Measurements from ENCODE around the gene NNT. TPM values are rescaled to one million over a fixed set of nuclear protein-coding genes. Genes with fewer than 3 reads are reported as not detected.

Gene NNT
- total RNA-seq, 3 donors from 2014 or later (not counting 1 experiment from before 2014, with no cell fraction given), result 57.0 to 66.1 (median 64.6) TPM

DNA sequence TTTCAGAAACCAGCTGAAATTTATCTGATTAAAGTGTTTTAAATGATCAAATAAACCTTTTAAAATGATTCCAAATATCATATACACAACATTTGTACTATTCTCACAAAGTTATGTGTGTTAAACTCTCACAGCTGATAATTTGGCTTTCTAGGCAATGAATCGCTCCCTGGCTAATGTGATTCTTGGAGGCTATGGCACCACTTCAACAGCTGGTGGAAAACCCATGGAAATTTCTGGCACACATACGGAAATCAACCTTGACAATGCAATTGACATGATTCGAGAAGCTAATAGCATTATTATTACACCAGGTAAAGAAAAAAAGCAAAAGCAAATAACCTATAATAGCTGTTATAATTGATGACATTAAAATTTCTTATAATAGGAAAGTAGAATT, 72.4 kb downstream of the NNT start:
- Histone ChIP-seq H3K4me3 (ENCODE audit: low read length) (no peak overlapping the region), H3K4me1 (ENCODE audit: control insufficient read depth, insufficient read depth, low read length) (no peaks in the 10 kb centered on the region), H3K27ac (ENCODE audit: low read length) (no peak overlapping the region), H3K27me3 (ENCODE audit: control insufficient read depth, insufficient read depth, low read length) (no peaks in the 10 kb centered on the region), H3K36me3 (ENCODE audit: control insufficient read depth, insufficient read depth, low read length) (peaks cover 6% of the 10 kb centered on the region), H3K9me3 (ENCODE audit: control insufficient read depth, insufficient read depth, low read length) (no peaks in the 10 kb centered on the region)
- H3K4me3 Mint-ChIP-seq, result no peak overlapping the region
- H3K4me1 Mint-ChIP-seq, result peaks cover 9 to 14% of the 10 kb centered on the region in 2 donors
- H3K9me3 Mint-ChIP-seq, result no peaks in the 10 kb centered on the region
- no peaks in the 10 kb centered on the region for H3K36me3 Mint-ChIP-seq
- H3K27ac Mint-ChIP-seq, result no peak overlapping the region
- no peak for DNase-seq
- no peak for ATAC-seq
- H3K27me3 Mint-ChIP-seq (ENCODE audit: low read depth in 2 of 2), result no peaks in the 10 kb centered on the region
- intact Hi-C loops (cut with micrococcal nuclease), result no loop called here
- 100% methylated on average over 1 of the region's 3 CpGs for WGBS (ENCODE audit: insufficient coverage)
- TF ChIP-seq, protein P1, sequence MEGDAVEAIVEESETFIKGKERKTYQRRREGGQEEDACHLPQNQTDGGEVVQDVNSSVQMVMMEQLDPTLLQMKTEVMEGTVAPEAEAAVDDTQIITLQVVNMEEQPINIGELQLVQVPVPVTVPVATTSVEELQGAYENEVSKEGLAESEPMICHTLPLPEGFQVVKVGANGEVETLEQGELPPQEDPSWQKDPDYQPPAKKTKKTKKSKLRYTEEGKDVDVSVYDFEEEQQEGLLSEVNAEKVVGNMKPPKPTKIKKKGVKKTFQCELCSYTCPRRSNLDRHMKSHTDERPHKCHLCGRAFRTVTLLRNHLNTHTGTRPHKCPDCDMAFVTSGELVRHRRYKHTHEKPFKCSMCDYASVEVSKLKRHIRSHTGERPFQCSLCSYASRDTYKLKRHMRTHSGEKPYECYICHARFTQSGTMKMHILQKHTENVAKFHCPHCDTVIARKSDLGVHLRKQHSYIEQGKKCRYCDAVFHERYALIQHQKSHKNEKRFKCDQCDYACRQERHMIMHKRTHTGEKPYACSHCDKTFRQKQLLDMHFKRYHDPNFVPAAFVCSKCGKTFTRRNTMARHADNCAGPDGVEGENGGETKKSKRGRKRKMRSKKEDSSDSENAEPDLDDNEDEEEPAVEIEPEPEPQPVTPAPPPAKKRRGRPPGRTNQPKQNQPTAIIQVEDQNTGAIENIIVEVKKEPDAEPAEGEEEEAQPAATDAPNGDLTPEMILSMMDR (IDR thresholded peaks at IDR 0.05), result no peak

DNA sequence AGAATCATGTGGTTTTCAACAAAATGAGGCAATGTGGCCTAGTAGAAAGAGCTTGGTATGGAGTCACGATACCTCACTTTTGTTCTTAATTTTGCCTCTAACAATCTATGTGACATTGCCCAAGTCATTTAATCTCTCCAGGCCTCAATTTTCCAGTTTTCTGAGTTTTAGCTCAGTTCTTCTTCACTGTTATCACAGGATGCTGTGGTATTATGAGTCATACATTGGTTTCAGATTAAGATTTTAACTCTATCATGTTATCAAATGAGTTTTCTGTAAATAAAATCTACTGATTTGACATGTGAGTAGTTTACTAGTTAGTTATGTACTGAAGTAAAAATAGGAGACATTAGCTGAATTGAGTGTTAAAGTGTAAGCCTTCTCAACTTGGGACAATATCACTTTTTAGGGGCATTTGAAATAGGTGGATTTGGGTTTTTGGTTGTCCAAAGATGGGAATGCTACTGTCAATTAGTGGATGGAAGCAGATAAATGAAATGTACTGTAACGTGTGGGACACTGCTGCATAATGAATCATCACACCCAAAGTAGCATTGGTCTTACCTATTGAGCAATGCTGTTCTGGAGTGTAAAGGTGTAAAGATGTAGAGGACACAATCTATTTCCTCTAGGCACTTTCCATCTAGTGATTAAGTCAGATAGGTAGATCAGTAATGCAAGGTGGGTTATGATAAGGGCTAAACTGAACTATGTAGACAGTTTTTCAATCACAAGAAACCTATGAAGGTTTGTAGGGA, 73.3 kb downstream of the NNT start:
- peak overlapping the region; percentile 29 for H3K4me3 Mint-ChIP-seq
- DNase-seq (no peak), ATAC-seq (peak in 2 of 3 donors; percentile 34 to 60)
- peaks cover 11% of the 10 kb centered on the region for H3K36me3 ChIP-seq (ENCODE audit: control insufficient read depth, insufficient read depth, low read length)
- H3K36me3 Mint-ChIP-seq, result no peaks in the 10 kb centered on the region
- TF ChIP-seq, protein P1 (IDR thresholded peaks at IDR 0.05), result no peak
- intact Hi-C loops (cut with micrococcal nuclease), result no loop called here
- 86% methylated on average over 2 of the region's 2 CpGs for WGBS (ENCODE audit: insufficient coverage)
- H3K27me3 Mint-ChIP-seq (ENCODE audit: low read depth in 2 of 2), result no peaks in the 10 kb centered on the region
- H3K9me3 ChIP-seq (ENCODE audit: control insufficient read depth, insufficient read depth, low read length), result no peaks in the 10 kb centered on the region
- no peaks in the 10 kb centered on the region for H3K4me1 ChIP-seq (ENCODE audit: control insufficient read depth, insufficient read depth, low read length)
- no peak overlapping the region for H3K27ac ChIP-seq (ENCODE audit: low read length)
- H3K27ac Mint-ChIP-seq, result no peak overlapping the region
- H3K4me1 Mint-ChIP-seq, result peaks cover 0 to 5% of the 10 kb centered on the region in 2 donors
- H3K27me3 ChIP-seq (ENCODE audit: control insufficient read depth, insufficient read depth, low read length), result no peaks in the 10 kb centered on the region
- H3K4me3 ChIP-seq (ENCODE audit: low read length), result no peak overlapping the region
- H3K9me3 Mint-ChIP-seq, result no peaks in the 10 kb centered on the region

DNA sequence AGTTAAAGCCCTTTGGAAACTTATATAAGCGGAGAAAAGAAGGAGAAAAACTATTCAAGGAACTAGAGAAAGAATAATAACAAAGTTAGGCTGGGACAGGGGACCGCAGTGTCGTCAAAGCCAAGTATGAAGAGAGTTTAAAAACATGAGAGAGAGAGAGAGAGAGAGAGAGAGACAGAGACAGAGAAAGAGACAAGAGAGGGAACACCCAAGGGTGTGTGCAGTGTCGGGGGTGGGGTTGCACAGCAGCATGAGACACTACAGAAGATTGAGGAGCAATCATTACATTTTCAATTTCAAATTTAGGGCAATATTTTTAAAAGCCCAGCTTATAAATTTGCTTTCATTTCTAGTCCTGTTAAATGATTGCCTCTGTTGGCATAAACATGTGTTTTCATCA, 74.3 kb downstream of the NNT start:
- no peaks in the 10 kb centered on the region for H3K36me3 Mint-ChIP-seq
- Histone ChIP-seq H3K4me1 (ENCODE audit: control insufficient read depth, insufficient read depth, low read length) (no peaks in the 10 kb centered on the region), H3K4me3 (ENCODE audit: low read length) (no peak overlapping the region), H3K27me3 (ENCODE audit: control insufficient read depth, insufficient read depth, low read length) (no peaks in the 10 kb centered on the region), H3K27ac (ENCODE audit: low read length) (no peak overlapping the region), H3K36me3 (ENCODE audit: control insufficient read depth, insufficient read depth, low read length) (peaks cover 15% of the 10 kb centered on the region), H3K9me3 (ENCODE audit: control insufficient read depth, insufficient read depth, low read length) (no peaks in the 10 kb centered on the region)
- H3K27me3 Mint-ChIP-seq (ENCODE audit: low read depth in 2 of 2), result no peaks in the 10 kb centered on the region
- intact Hi-C loops (cut with micrococcal nuclease), result no loop called here
- ATAC-seq, result no peak
- TF ChIP-seq, protein P1 (IDR thresholded peaks at IDR 0.05), result no peak
- 97% methylated on average over 4 of the region's 4 CpGs for WGBS (ENCODE audit: insufficient coverage)
- H3K27ac Mint-ChIP-seq, result no peak overlapping the region
- H3K9me3 Mint-ChIP-seq, result no peaks in the 10 kb centered on the region
- no peak for DNase-seq
- no peak overlapping the region for H3K4me3 Mint-ChIP-seq
- peaks cover 0 to 5% of the 10 kb centered on the region in 2 donors for H3K4me1 Mint-ChIP-seq

DNA sequence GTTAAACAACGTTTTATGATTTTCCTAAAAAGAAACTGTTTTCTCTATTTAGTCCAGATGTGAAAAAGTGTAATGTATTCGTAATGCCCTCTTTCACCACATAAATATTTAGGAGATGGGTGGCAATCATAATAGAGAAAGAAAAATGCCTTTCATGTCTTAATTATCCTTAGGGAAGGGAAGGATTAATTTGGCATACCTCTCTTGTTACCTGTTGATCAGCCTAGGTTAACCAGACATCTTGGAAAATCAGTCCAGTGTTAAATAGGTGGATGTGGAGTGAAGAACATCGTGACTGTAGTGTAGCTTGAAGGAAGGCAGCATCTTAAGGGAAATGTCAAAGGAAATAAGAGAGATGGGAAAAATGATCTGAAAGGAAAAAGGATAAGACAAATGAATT, 76.2 kb downstream of the NNT start:
- H3K4me1 Mint-ChIP-seq, result peaks cover 0 to 5% of the 10 kb centered on the region in 2 donors
- Histone ChIP-seq H3K4me1 (ENCODE audit: control insufficient read depth, insufficient read depth, low read length) (no peaks in the 10 kb centered on the region), H3K9me3 (ENCODE audit: control insufficient read depth, insufficient read depth, low read length) (no peaks in the 10 kb centered on the region), H3K27ac (ENCODE audit: low read length) (no peak overlapping the region), H3K27me3 (ENCODE audit: control insufficient read depth, insufficient read depth, low read length) (no peaks in the 10 kb centered on the region), H3K4me3 (ENCODE audit: low read length) (no peak overlapping the region), H3K36me3 (ENCODE audit: control insufficient read depth, insufficient read depth, low read length) (peaks cover 23% of the 10 kb centered on the region)
- ATAC-seq (no peak), DNase-seq (no peak)
- H3K36me3 Mint-ChIP-seq, result no peaks in the 10 kb centered on the region
- TF ChIP-seq, protein P1 (IDR thresholded peaks at IDR 0.05), result no peak
- H3K27me3 Mint-ChIP-seq (ENCODE audit: low read depth in 2 of 2), result no peaks in the 10 kb centered on the region
- intact Hi-C loops (cut with micrococcal nuclease), result no loop called here
- no peak overlapping the region for H3K4me3 Mint-ChIP-seq
- H3K27ac Mint-ChIP-seq, result no peak overlapping the region
- WGBS (ENCODE audit: insufficient coverage), result 100% methylated on average over 2 of the region's 3 CpGs
- no peaks in the 10 kb centered on the region for H3K9me3 Mint-ChIP-seq
